GM19193 (cell line): Measurements from ENCODE around the gene FYTTD1.

Source experiments
- POLR2A ChIP-seq: IDR thresholded peaks from 4 replicates; pipeline ENCODE4 v1.6.1; 2011; ENCODE audit not compliant: insufficient read depth, insufficient read length; ENCODE audit errors: extremely low read depth

FYTTD1 gene

DNA sequence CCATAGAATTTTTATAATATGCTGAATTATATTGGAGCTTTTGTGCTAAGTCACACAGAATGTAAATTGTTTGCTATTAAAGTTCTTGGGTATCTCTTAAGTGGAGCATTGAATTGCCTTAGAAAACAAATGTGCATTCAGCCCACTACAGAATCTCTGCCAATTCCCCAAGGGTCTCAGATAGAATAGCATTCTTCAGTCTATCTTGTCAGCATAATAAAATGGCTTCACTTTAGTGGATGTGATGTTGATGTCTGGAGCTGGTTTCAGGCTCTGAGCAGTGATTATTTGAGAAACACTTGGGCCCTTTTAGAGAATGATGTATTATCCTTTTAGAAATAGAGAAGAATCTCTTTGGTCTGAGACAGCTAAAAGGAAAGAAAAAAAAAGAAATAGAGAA is 86.6 kb downstream of the FYTTD1 start:
- no peak for TF ChIP-seq POLR2A
